ENCODE measurements around the gene MED16.

The MED16 gene

GRCh38 chr19:927780-928401, 34.9 kb upstream of the MED16 start:
- DNase-seq (ENCODE audit: low spot score) = peak; percentile 81

DNA sequence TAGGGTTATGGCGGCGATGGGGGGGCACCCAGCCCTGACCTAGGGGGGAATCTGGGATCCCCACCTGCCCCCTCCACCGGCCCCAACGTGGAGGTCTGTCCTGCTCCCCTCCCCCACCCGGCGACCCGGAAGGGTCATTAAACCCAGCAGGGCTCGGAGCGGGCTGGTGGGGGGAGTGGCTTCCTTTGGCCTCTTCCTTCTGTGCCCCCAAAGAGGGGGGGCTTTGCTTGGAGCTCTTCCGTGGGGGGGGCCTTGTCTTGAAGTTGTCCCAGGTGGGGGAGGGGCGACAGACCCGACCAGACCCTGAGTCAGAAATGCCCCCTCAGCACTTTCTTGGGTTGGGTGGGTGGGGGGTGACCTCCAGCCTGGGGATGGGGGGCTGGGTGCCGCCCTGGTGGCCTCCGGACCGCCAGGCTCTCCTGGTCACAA, 34.4 kb upstream of the MED16 start:
- peak; percentile 92 for DNase-seq (ENCODE audit: low spot score)

DNA sequence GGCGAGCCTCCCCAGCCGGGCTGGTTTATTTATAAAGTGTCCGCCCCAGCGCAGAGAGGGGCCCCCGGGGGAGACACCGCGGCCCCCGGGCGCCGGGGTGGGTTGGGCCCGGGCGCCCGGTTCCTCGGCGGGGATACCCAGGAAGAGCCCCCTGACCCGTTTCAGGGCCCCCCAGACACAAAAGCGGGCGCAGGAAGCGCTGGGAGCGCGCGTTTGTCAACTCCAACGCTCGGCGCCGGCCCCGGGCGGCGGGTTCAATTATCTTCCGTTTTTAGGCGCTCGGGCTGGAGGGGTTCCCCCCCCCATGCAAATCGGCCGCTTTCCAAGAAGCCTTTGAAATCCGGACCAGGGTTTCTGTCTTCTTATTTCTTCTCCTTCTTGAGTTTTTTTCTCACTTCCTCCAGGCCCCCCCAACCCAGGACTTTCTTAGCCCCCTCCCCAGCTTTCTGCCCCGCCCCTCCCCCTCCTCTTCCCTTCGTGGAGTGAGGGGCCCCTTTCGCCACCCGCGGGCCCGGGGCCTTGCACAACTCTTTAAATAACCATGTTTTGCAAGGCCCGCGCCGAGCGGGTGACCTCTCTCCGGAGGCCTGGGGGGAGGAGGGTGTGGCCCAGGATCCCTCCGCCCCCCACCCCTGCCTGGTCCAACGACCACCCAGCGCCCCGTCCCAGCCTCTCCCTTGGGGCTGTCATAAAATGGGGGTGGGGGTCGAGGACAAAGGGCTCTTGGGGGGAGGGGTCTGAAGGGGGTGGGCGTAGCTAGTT, 33.8 kb upstream of the MED16 start:
- DNase-seq (ENCODE audit: low spot score) = peak; percentile 97

GRCh38 chr19:926323-926588, 33.3 kb upstream of the MED16 start:
- DNase-seq (ENCODE audit: low spot score) = no peak

- DNase-seq (ENCODE audit: low spot score) = peak; percentile 97
Observed at GRCh38 chr19:925526-926322, 32.7 kb upstream of the MED16 start, which contains the start of gene ARID3A. TSS of gene ARID3A (plus strand) at chr19:926035. CDS start at chr19:929529, 3,494 bp downstream.

GRCh38 chr19:925087-925525, 32.1 kb upstream of the MED16 start:
- peak; percentile 82 for DNase-seq (ENCODE audit: low spot score)

GRCh38 chr19:924553-925086, 31.6 kb upstream of the MED16 start:
- DNase-seq (ENCODE audit: low spot score) = peak; percentile 83

- peak; percentile 95 for DNase-seq (ENCODE audit: low spot score)
Observed at GRCh38 chr19:920051-920864, 27.3 kb upstream of the MED16 start.

GRCh38 chr19:919199-920050, 26.4 kb upstream of the MED16 start:
- DNase-seq (ENCODE audit: low spot score) = peak; percentile 59

DNA sequence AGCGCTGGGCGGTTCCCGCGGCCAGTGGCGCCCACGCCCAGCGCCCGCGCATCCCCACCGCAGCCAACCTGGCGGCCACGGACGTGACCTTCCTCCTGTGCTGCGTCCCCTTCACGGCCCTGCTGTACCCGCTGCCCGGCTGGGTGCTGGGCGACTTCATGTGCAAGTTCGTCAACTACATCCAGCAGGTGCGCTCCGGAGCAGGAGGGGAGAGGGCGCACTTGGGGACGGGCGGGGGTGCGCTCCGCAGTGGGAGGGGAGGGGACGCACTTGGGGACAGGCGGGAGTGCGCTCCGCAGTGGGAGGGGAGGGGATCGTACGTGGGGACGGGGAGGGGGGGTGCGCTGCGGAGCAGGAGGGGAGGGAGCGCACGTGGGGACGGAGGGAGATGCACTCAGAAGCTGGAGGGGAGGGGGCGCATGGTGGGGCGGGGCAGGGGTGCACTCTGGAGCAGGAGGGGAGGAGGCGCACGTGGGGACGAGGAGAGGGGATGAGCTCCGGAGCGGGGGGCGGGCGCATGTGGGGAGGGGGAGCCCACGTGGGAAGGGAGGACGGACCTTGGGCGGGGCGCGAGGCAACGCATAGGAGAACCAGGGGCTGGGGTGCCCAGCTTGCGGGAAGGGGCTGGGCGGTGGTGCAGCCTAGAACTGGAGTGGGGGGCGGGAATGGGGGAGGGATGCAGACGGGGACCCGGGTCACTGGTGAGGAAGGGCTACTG, 25.7 kb upstream of the MED16 start:
- no peak for DNase-seq (ENCODE audit: low spot score)

DNA sequence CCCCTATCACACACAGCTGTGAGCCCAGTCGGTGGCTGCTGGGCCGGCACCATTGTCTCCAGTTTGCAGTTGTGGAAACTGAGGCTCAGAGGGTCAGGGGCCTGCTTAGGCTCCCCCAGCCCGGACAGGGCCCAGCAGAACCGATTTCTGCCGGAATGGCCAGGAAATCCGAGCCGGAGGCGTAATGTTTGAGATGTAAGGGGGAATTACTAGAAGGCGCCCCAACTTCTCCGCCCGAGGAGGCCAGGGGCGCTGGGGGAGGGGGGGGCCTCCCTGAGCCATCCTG, 25.1 kb upstream of the MED16 start:
- no peak for DNase-seq (ENCODE audit: low spot score)

DNA sequence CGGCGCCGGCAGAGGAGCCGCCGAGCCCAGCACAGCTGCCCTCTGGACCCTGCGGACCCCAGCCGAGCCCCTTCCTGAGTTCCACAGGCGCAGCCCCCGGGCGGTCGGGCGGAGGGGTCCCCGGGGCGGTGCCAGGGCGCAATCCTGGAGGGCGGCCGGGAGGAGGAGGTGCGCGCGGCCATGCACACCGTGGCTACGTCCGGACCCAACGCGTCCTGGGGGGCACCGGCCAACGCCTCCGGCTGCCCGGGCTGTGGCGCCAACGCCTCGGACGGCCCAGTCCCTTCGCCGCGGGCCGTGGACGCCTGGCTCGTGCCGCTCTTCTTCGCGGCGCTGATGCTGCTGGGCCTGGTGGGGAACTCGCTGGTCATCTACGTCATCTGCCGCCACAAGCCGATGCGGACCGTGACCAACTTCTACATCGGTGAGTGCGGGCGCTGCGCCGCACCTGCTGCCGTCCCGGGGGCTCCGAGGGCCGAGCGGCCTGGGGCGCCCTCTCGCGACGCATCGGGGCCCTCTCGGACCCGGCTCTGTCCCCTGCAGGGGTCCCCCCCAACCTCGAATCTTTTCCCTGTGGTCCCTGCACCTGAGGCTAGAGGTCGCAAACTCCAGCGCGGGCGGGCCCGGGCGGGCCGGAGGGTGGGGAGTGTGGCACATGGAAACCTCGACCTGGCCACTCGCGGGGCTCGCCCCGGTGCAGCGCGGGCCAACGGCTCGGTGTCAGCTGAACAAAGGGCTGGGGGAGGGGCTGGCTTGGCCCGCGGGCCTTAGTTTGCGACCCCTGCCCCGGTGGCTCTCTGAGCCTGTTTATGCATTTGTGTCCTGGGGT, 24.6 kb upstream of the MED16 start, which contains the start of gene KISS1R:
Gene KISS1R, plus strand, starts transcription at position 11 of the 829 bp plus-strand sequence. Its CDS starts 170 bp downstream, at position 181.
- DNase-seq (ENCODE audit: low spot score) = peak; percentile 94

GRCh38 chr19:916645-917322, 23.8 kb upstream of the MED16 start:
- DNase-seq (ENCODE audit: low spot score) = no peak

DNA sequence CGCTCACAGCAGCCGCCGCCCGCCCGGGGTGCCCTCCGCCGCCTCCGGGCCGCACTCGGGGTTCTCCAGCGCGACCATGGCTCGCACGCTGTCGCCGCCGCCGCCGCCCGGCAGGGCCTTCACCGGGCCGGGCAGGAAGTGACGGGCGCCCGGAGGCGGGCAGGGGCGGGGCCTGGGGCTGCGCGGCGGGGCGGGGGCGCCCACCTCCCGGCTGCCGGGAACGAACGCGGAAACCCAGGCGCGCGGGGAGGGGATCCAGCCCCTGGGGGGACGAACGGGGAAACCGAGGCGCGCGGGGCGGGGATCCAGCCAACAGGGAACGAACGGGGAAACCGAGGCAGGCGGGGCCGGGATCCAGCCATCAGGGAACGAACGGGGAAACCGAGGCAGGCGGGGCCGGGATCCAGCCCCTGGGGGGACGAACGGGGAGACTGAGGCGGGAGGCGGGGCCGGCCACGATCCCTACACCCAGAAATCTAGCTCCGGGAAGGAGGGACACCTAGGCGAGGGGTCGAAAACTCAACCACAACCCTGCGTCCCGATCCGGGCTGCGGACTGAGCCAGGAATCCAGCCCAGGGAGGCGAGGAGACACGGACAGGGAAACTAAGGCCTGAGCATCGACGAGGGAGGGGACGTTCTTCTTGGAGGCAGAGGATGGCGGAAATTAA, 20.2 kb upstream of the MED16 start, which contains the start of gene R3HDM4:
Gene R3HDM4, minus strand, starts transcription at position 140 of the 669 bp plus-strand sequence. Its CDS starts 62 bp downstream, at position 78.
- DNase-seq (ENCODE audit: low spot score) = peak; percentile 94

- peak; percentile 89 for DNase-seq (ENCODE audit: low spot score)
Observed at GRCh38 chr19:912181-913079, 19.4 kb upstream of the MED16 start.

GRCh38 chr19:911197-912033, 18.4 kb upstream of the MED16 start:
- DNase-seq (ENCODE audit: low spot score) = no peak

Data from HuH-7.5 (cell line).